Right lobe of liver (tissue), 4 donors: ENCODE measurements around the gene KIAA1549.

Source experiments
- POLR2A ChIP-seq: fragments of 450-650 bp; IDR thresholded peaks from one replicate; pipeline ENCODE4 v1.6.1; 2017; ENCODE audit warnings: antibody characterized with exemption, mild to moderate bottlenecking
- TF ChIP-seq, protein P1 (sequence below), 4 donors: fragments of 200-600 bp in 3 of 4; fragments of 450-650 bp in 1 of 4; IDR thresholded peaks; one replicate each; pipeline versions ENCODE4 v1.5.1 to v1.8.0; 2016 to 2022; ENCODE audit warnings: antibody characterized with exemption in 4 of 4, mild to moderate bottlenecking in 2 of 4
- donor health status: DM: no; HTN: no; CAD: no.
- donor health status: DM: no; HTN: no; CAD: no.
- donor health status: DM: no; HTN: yes; CAD: no.

DNA sequence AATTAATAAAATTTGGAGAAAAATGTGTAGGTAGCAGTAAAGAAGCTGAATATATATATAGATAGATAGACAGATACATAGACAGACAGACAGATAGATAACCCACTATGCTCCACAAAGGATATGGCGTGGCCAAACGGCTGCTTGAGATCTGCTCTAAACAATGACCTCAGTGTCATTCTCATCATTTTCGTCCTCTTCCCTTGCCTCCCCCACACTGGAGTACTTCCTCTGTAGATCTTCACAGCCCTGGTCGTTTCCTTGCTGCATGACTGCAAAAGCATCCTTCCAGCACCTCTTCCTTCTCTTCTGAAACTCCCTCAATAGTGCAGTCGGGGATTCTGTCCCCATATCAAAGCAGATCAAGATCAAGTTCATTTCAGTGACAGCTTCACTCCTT, 147.6 kb downstream of the KIAA1549 start:
- TF ChIP-seq POLR2A = no peak
- TF ChIP-seq, protein P1, sequence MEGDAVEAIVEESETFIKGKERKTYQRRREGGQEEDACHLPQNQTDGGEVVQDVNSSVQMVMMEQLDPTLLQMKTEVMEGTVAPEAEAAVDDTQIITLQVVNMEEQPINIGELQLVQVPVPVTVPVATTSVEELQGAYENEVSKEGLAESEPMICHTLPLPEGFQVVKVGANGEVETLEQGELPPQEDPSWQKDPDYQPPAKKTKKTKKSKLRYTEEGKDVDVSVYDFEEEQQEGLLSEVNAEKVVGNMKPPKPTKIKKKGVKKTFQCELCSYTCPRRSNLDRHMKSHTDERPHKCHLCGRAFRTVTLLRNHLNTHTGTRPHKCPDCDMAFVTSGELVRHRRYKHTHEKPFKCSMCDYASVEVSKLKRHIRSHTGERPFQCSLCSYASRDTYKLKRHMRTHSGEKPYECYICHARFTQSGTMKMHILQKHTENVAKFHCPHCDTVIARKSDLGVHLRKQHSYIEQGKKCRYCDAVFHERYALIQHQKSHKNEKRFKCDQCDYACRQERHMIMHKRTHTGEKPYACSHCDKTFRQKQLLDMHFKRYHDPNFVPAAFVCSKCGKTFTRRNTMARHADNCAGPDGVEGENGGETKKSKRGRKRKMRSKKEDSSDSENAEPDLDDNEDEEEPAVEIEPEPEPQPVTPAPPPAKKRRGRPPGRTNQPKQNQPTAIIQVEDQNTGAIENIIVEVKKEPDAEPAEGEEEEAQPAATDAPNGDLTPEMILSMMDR (IDR thresholded peaks at IDR 0.05) = no peak
